GM19240 (cell line): Measurements from ENCODE around the gene RNU5B-1.
A peak's percentile ranks its signal among the peaks of the same experiment; 100 is the strongest.

Experiments used
- DNase-seq: peaks from one replicate; pipeline ENCODE4 v3.0.0; 2011; ENCODE audit warnings: low spot score; ENCODE audit not compliant: insufficient read length

Gene RNU5B-1

DNA sequence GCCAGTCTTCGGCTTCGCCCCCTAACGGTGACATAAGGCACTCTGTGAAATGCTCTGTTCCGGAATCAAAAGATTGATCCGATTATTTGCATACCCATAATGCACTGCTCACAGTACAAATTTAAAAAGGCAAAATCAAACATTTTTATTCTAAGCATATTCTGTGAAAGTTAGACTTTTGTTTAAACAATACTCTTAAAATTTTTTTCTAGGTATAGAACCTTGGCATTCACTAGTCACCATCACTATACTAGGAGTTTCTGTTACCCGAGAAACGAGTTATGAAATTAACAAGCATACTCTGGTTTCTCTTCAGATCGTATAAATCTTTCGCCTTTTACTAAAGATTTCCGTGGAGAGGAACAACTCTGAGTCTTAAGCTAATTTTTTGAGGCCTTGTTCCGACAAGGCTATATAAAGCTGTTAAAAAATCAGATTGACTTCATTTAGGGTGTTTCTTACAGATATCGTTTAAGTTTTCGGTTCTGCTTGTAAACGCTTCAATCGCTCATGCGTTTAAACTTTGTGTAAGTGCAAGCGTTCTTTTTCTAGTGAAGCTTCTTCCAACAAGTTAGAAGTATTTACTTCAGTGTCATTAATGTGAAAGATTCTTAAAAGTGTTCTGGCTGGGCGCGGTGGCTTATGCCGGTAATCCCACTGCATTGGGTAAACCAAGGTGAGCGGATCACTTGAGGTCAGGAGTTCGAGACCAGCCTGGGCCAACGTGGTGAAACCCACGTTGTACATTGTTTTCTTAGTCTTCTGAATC is at the start of gene RNU5B-1:
Gene RNU5B-1 (plus strand): TSS at position 297 of the 769 bp plus-strand sequence.
- no peak for DNase-seq

DNA sequence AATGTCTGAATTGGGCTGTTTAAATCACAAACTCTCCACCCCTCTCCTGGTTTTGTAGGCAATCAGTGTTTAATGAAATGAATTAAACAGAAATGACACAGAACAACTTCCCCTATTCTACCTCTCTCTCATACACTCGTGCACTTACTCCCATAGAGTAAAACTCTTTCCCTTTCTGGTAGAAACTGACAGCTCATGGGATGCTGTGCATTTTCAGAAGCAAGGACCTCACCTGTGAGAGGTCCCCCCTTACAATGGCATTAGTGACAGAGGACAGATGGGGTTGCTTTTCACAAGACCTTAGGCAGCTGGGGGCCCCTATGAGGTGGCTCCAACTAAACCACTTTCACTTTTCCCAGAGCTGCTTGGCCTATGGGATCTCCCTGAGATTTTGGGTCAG is 49.7 kb upstream of the RNU5B-1 start:
- no peak for DNase-seq

DNA sequence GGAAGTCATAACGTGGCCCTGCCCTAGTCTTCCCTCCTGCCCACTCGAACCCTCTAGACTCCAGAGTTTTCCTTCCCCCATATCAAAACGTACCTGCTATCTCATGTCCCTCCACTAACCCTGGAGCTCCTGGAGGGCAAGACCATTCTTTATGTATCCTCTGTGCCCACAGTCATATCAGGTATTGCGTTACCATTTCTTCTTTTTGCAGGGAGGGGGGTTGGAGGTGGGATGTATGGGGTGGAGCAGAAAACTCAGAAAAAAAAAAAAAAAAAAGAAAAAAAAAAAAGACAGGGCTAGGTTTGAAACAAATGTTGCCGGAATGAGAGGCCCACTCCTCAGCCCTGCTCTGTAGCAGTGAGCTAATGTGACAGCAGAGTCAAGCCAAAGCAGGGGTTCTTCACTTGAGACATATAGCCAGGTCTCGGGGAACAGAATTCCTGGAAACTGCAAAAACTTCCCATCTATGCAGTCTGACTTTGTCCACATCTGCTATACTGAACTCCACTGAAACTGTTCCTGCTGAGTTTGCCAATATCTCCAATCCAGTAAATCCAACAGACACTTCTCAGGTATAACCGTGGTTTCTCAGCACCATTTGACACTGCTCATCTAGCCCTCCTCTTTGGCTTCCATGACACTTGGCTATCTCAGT is 48.9 kb upstream of the RNU5B-1 start:
- no peak for DNase-seq

DNA sequence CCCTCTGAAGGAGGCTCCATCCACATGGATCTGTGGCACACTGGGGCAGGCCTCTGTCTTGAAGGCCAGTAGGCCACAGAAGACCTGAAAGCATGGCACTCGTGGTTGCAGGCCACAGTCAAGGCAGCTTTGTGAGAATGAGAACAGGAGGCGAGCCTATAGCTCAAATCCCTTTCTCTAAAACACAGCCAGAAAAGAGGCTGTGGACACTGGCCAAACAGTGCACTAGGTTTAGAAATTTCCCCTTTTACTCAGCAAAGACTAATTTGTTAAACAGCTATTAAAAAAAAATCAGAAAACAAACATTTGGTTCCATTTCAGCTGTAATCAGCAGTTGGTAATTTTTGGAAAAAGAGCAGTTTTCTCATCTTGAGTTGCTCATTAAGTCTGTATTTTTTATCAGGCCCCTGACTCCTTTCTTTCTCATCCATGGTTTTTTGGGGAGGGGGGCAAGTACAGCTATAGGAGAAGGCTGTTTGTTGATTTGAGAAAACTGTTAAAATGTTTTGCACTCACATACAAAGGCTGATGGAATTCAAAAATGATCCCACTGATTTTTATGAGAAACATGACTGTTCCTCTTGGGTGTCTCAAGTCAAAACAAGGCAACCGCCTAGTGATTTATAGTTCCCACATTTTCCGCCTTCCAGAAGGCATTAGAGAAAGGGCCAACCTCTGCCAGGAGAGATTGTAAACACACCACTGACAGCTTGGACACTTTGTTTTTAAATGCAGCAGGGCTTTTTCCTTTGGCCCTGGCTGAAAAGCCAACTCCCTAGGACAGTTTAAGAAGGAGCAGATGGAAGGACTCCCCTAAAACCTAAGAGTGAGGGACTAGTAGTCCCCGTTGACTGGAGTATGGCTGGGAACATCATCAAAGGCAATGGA is 45.9 kb upstream of the RNU5B-1 start:
- DNase-seq, result no peak

DNA sequence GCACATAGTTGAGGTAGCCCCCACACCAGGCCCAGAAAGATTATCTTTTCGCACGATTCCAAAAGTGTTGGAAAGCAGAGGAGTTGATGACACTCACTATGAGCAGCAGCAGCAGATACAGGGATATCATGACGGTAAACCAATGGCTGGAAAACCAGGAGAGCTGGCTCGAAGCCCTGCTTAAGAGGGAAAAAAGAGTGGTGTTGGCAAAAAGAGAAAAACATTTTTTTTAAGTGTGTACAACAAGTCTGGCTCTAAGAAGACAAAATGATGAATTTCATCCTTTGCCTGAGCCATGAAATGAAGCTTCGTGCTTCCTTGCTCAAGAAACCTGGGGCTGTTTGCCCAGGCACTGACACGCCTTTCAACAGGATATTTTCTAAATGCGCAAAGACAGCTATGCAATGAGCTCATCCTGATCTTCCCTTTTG is 45.1 kb upstream of the RNU5B-1 start:
- no peak for DNase-seq

DNA sequence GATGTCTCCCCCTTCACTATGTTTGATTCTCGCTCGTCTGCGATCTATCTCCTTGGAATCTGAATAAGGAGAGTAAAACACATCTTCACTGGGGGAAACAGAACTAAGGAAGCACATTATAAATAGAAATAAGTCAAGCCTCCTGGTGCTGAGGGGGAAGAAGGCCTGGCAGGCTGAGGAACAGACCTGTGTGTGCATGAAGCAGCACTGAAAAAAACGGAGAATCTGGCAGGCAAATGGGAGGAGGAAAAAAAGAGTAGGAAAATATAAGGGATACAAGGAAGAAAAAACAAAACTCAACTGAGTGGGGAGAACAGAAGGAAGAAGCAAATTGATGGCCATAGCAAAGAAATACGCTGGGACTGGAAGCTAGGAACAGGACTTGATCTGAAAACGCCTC is 43.5 kb upstream of the RNU5B-1 start:
- DNase-seq, result no peak

DNA sequence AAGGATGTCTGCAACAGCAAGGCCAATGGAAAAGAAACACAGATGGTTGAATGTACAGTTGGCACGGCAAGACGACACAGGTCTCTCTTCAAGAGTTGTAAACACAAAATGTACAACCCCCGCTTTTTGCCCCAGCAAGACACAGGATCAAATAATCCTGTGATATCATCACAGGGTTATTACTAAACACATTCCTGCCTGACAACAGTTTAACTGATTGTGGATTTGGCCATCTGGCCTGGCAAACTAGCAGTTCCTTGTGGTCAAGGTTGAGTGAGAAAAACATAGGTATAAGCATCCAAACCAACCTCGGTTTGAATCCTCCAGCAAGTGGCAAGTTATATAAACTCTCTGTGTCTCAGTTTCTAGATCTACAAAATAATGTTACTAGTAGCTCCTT is 41.2 kb upstream of the RNU5B-1 start:
- DNase-seq, result no peak

DNA sequence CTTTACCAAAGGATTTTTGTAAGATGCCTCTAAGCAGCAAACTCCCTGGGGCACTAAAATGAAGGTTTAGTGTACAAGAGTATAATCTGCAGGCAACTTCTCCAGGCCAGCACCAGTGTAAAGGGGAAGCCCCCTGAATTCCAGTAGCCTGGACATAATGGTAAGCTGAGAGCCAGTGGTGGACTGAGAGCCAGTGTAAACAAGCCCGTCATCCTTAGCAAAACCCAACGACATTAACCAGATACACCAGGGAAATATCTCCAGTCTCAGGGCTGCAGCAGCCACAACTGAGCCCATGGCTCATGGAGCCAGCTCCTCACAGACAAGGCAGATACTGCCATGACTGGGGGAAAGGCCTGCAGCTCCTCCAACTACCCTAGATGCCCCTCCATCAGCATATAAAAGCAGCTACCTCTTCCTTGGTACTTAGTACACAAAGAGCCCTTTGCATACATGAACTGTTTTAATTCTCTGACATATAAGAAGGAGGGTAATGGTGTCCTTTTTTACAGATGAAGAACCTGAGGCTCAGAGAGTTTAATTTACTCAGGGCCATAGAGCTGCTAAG is 39.5 kb upstream of the RNU5B-1 start:
- DNase-seq, result no peak

DNA sequence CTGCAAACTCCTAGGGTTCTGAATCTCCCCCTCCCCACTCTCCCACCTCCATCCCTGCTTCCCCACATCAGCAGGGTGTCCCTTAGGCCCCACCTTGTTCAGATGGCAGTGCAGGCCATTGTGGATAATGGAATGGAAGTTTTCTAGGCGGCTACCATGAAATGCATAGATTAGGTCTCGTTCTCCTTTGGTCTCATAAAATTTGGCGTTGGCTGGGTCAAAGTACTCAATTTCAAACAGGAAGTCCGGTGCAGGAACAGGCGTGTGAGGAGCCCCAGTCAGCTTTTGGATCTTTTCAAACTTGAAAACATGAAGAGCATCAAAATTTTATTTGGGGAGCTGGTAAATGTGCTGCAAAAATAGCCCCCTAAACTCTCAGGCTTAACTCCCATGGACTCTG is 38.0 kb upstream of the RNU5B-1 start:
- DNase-seq, result no peak

DNA sequence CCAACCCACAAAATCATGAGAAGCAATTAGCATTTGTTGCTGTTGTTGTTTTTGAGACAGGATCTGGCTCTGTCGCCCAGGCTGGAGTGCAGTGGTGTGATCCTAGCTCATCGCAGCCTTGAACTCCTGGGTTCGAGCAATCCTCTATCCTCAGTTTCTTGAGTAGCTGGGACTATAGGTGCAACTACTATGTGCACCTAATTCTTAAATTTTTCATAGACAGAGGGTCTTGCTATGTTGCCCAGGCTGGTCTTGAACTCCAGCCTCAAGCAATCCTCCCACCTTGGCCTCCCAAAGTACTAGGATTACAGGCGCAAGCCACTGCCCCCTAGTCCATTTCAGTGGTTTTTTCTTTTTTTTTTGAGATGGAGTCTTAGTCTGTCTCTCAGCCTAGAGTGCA is 36.1 kb upstream of the RNU5B-1 start:
- no peak for DNase-seq

DNA sequence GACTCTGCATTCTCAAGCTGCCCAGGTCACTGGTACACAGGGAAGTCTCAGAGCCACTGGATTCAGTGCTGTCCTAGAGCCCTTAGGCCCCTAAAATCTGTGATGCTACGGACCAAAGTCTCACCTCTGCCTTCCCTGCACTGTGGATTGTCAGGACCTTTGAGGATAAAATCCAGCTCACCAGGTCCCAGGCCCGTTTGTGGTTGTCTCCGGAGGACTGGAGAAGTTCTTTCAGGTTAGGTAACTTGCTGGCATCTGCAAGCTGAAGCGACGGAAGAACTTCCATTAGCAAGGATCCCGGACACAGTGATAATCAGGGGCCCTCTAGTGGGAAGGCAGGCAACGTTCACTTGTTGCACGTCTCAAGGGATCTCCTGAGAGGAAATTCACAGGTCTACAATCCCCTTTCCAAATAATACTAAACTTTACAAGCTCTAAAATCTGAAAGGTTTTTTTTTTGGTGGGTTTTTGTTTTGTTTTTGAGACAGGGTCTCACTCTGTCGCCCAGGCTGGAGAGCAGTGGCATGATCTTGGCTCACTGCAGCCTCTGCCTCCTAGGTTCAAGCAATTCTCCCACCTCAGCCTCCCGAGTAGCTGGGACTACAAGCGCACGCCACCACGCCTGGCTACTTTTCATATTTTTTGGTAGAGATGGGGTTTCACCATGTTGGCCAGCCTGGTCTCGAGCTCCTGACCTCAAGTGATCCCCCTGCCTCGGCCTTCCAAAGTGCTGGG is 33.5 kb upstream of the RNU5B-1 start:
- peak; percentile 23 for DNase-seq

DNA sequence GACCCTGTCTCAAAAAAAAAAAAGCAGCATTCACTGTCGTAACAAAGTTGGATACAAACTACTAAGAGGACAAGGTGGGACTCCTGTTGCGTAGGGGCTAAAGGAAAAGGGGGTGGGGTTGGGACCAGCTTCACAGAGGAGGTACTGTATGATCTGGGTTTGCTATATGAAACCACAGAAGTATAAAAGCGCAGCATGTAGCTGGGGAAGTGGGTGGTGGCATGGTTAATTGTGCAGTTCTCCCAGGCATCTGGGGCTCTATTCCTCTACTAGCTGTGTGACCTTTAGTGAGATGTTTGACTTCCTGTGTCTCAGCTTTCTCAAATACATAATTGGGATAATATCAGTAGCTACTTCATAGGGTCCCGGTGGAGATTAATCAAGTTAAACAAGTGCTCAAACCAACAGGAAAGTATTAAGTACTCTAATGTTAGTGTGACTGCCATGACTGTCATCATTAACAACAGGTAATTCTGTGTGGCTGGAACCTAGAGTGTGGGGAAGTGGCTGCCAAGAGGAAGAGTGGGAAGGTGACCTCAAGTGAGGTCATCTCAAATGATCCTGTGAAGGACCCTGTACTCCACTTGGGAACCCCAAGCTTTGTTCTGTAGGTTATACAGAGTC is 29.3 kb upstream of the RNU5B-1 start:
- no peak for DNase-seq

DNA sequence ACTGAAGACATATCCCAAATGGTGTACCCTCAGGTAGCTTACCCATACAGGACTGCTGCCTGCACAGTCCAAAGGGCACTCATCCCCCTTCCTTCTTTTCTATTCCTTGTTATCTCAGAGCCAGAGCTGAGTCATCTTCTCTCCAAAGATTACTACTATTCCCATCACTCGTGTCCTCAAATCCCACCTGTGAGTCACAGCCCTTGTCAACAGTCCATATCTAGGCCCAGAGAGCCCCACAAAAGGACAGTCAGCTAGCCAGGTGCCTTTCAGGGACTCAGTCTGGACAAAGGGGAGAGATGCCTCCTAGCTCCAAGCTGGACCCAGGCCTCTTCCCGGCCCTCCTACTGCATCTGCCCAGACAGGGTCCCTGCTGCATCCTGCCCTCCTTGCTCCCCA is 28.8 kb upstream of the RNU5B-1 start:
- no peak for DNase-seq

DNA sequence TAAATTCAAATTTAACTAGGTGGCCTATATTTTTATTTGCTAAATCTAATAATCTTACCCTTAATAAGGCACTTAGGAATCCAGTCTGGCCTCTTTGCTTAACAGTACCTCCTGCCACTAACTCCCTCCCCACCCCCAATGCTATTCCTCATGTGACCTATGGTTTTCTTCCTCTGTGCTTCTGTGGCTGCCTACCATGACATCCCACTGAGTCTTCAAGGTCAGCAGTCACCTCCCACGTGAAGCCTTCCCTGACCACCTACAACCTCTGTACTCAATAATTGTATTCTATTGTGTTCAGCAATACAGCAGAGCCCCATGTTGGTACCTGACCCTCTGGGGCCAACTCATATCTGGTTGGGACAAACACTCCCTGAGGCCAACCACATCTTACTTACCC is 27.5 kb upstream of the RNU5B-1 start:
- DNase-seq, result no peak

DNA sequence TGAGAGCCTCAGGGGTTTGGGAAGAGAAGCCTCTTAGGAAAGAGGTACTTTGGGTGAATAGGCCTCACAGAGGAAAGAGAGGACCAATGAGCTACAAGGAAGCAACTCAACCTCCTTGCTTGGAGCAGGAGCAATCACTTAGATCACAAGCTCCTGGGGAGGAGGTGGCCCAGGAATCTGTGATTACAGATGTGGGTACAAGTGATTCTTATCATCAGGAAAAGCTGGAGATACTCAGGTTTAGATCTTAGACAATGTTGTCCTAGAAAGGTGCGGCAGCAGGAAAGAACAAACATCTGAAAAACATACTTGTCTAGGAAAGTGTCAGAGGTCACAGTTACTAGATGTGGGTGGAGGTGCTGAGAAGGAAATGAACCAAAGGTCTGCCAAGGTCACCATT is 26.0 kb upstream of the RNU5B-1 start:
- DNase-seq, result no peak

DNA sequence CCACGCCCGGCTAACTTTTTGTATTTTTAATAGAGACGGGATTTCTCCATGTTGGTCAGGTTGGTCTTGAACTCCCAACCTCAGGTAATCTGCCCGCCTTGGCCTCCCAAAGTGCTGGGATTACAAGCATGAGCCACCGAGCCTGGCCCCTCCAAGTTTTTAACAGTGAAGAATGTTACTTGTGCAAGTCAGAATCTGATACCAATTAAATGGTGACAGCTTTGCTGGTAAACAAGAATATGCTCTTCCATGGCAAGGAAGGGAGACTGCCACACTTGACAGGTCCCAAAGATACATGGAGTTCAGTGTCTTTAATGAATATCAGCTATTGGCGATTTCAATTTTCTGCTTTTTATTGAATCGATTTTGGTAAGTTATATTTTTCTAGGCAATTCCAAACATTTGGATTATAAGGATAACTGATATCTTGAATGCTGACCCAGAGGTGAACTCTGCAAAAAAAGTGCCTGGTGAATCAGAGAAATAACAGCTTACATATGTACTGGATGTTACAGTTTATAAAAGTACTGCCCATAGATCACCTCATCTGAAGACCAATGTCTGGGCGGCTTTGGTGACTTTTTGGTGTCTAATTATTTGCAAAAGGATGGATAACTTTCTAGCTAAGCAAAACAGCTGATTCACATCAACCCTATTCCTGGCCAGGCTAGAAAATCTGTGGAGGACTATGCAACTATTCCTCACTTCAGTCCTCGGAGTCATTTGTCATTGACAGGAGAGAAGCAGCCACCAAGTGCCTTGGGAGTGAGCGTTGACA is 19.0 kb upstream of the RNU5B-1 start:
- no peak for DNase-seq

DNA sequence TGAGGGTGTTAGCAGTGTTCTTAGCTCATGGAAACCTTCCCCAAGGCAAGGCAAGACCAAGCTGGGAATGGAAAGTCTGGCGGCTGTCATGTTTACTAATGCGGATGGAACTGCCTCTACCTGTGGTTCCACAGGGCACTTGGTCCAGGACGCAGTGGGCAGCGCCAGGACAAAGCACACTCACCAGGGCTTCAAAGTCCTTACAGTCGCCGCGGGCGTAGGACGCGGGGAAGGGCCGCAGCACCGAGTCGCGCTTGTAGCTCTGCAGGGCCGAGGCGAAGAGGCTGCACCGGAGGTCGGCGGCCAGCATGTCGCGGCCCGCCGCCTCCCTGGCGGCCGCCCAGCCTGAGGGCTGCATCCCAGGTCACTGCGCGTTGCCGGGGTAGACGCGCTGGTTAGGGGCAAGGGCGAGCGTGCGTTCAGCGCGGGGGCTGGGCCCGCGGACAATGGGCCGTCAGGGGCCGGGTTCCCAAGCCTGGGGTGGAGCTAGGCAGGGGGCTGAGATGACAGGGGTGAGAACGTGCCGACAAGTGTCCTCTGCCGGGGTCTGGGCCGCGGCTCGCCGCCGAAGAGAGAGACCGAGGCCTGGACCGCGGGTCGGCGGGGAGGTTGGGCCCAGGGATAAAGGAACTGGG is 18.3 kb upstream of the RNU5B-1 start:
- DNase-seq, result no peak

DNA sequence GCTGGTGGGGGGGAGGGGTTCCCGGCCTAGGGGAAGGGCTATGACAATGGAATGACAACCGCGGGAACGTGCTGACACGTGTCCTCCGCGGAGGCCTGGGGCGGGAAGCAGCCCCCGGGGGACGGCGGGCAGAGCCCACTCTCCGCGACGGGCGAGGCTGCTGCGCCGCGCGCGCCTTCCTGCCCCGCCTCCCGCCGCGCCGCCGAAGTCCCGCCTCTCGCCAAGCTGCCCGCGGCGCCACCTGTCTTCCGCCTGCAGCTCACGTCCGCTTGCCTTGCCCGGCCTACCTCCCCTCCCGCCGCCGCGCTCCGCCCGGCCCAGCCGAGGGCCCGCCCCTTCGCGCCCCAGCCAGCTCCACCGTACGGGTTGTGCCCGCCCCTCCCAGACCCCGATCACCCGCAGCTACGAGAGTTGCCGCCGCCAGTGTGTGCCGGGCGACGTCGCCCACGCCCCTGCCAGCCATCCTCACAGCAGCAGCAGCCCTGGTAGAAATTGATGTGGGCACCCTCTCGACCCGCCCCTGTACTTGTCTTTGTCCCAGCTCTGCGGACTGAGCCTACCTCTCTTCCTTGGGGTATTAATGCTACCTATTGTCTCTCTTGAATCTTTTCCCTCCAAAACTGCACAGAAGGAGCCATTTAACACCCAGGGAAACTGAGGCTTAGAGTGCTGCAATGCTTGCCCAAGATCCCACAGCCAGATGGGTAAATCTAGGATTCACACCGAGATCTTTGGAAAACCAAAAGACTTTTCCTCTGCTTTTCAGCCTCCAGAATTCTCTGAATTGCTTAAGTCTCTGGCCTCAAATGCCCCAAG is 17.6 kb upstream of the RNU5B-1 start, which contains the start of gene PARP16:
Gene PARP16 (minus strand): TSS at position 180 of the 816 bp plus-strand sequence. CDS start 457 bp downstream, outside the sequence.
- DNase-seq, result peak; percentile 69
